ENCODE results near the gene DAB1. TPM values are rescaled to one million over a fixed set of nuclear protein-coding genes. Genes with fewer than 3 reads are reported as not detected.

The DAB1 gene
- total and polyA plus RNA-seq, 2 of the 8 experiments (the other 6 are each of a cell fraction or from before 2014, with no cell fraction given), result 4.4 to 11.8 TPM

DNA sequence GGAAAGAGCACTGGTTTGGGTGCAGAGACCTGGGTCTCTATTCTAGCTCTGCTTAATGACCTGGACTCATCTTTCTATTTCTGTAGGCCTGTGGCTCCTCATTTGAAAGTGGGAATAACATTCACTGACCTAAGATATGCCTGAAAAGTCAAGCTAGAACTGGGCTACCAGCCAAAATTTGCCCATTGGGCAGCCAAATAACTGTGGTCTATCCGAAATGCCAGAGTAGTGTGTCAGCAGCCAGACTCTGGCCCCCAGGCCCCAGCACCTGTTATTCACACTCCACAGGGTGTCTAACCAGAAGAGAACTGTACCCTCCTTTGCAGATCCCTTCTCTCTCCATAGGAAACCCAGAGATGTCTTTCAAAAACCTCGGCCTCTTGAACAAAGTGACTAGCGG lies 12.6 kb downstream of the DAB1 start:
- Histone ChIP-seq H3K23ac (ENCODE audit: insufficient read length) (no peak overlapping the region), H2BK5ac (ENCODE audit: low read depth, low read length) (no peak overlapping the region), H3K79me1 (ENCODE audit: low read depth, low read length) (no peaks in the 10 kb centered on the region), H3K4me3 (ENCODE audit: extremely low read depth in 1 of 4, insufficient read depth in 2 of 4, low read depth in 3 of 4, low read length in 4 of 4) (no peak overlapping the region), H3K27ac (ENCODE audit: low read depth, low read length) (no peak overlapping the region), H2BK12ac (ENCODE audit: low read depth, low read length) (no peak overlapping the region), H4K8ac (ENCODE audit: extremely low read depth, insufficient read depth, low read length) (no peak overlapping the region), H3K9ac (replicated peaks in 1 of 4; ENCODE audit: extremely low read depth in 1 of 4, low read depth in 3 of 4, low read length in 3 of 4) (no peak overlapping the region), H2AFZ (ENCODE audit: low read length) (no peak overlapping the region), H3K56ac (replicated peaks; ENCODE audit: insufficient read length, low read depth, low read length) (no peak overlapping the region), H4K5ac (ENCODE audit: insufficient read length, low read depth, low read length) (no peak overlapping the region), H3K4me2 (ENCODE audit: insufficient read depth in 1 of 2, low read depth in 2 of 2, low read length in 2 of 2) (no peak overlapping the region), H3K14ac (ENCODE audit: insufficient read length) (no peak overlapping the region), H3K36me3 (ENCODE audit: control insufficient read depth in 2 of 4, insufficient read depth in 4 of 4, low read length in 3 of 4) (no peaks in the 10 kb centered on the region), H2BK15ac (ENCODE audit: low read length) (no peak overlapping the region), H4K20me1 (replicated peaks in 1 of 2; ENCODE audit: control insufficient read depth in 1 of 2, insufficient read depth in 2 of 2, low read length in 2 of 2) (no peaks in the 10 kb centered on the region), H3K4me1 (replicated peaks in 1 of 4; ENCODE audit: control insufficient read depth in 3 of 4, insufficient read depth in 4 of 4, low read length in 3 of 4) (peaks cover 0 to 14% (median 0%) of the 10 kb centered on the region in 4 experiments; a peak in 1 of 7 replicates), H3K4ac (replicated peaks; ENCODE audit: insufficient read length, low read depth, low read length) (no peak overlapping the region), H2BK120ac (replicated peaks; ENCODE audit: low read depth, low read length) (no peak overlapping the region), H3K9me3 (ENCODE audit: insufficient read depth in 2 of 2, low read depth in 1 of 2, low read length in 1 of 2) (no peaks in the 10 kb centered on the region), H3K18ac (ENCODE audit: extremely low read depth, low read length) (no peak overlapping the region), H2BK20ac (ENCODE audit: low read length) (no peak overlapping the region), H3K27me3 (replicated peaks in 1 of 4; ENCODE audit: control insufficient read depth in 3 of 4, extremely low read depth in 1 of 4, insufficient read depth in 3 of 4, low read length in 3 of 4) (no peaks in the 10 kb centered on the region), H3K79me2 (ENCODE audit: control insufficient read depth in 1 of 2, insufficient read depth in 2 of 2, low read length in 2 of 2) (0 out of 4 replicates have a peak, but pooled peaks cover 0 to 2% of the 10 kb centered on the region in 2 experiments), H2AK5ac (ENCODE audit: low read depth, low read length) (no peak overlapping the region), H4K91ac (replicated peaks; ENCODE audit: insufficient read length, low read length) (no peak overlapping the region), H3K23me2 (ENCODE audit: low read depth, low read length) (no peaks in the 10 kb centered on the region)
- POLR2A ChIA-PET (ENCODE audit: partially characterized antibody), result no interaction called here
- WGBS, 2 experiments (ENCODE audit: extremely low coverage in 1 of 2, insufficient coverage in 1 of 2, insufficient read length in 1 of 2, insufficient replicate concordance in 2 of 2, low coverage in 1 of 2, low lambda C conversion rate in 2 of 2, missing lambda C conversion rate in 1 of 2), result 95% methylated on average over 3 of the region's 3 CpGs; no CpG with 5 or more reads in 1 of the 2 experiments
- CTCF ChIA-PET (ENCODE audit: partially characterized antibody), result interaction anchor here (0.9 kb wide), 1 partner anchor 12 kb away, joined by 3 read pairs; no protein-coding TSS in a partner anchor
- TF ChIP-seq KDM5A (IDR thresholded peaks at IDR 0.05; ENCODE audit: low read length) (no peak), JUND (IDR thresholded peaks at IDR 0.05; ENCODE audit: low read length) (peak; percentile 27; the same call in 1 of the 2 replicates), CEBPB (IDR thresholded peaks at IDR 0.05; ENCODE audit: low read depth, low read length) (no peak)
- DNase-seq (ENCODE audit: low read depth in 1 of 2, low spot score in 2 of 2) (no peak), FAIRE-seq (no peak)

Measured in H1 (cell line).